Small intestine (tissue), 16 donors: ENCODE measurements around the gene GAMT. TPM values are rescaled to one million over a fixed set of nuclear protein-coding genes. Genes with fewer than 3 reads are reported as not detected.

Source experiments
- DNase-seq, 2 donors: peaks; one replicate each; pipeline versions ENCODE4 v3.0.0 to v3.0.0-alpha.2; 2013
- FAIRE-seq: peaks from 2 replicates; lab custom pipeline; 2012; peaks lifted over from hg19 to GRCh38; lab: Jason Lieb, UNC
- H3K27ac ChIP-seq, 3 donors: one replicate each; pipeline ENCODE4 v1.5.1; 2013; ENCODE audit warnings: low read length in 2 of 3, mild to moderate bottlenecking in 2 of 3, control low read depth in 1 of 3, inconsistent platforms in 1 of 3, low read depth in 1 of 3, moderate library complexity in 1 of 3
- H3K27me3 ChIP-seq, 3 donors: one replicate each; pipeline ENCODE4 v1.6.1; 2013; ENCODE audit warnings: low read length in 3 of 3, inconsistent platforms in 1 of 3; ENCODE audit not compliant: control insufficient read depth in 3 of 3, insufficient read depth in 3 of 3
- H3K36me3 ChIP-seq, 3 donors: one replicate each; pipeline ENCODE4 v1.6.1; 2013; ENCODE audit warnings: low read length in 3 of 3, inconsistent platforms in 1 of 3, low read depth in 1 of 3, mild to moderate bottlenecking in 1 of 3, moderate library complexity in 1 of 3; ENCODE audit not compliant: control insufficient read depth in 3 of 3, insufficient read depth in 2 of 3
- H3K4me1 ChIP-seq, 3 donors: one replicate each; pipeline ENCODE4 v1.6.1; 2013; ENCODE audit warnings: low read length in 2 of 3, inconsistent platforms in 1 of 3, low read depth in 1 of 3, mild to moderate bottlenecking in 1 of 3, moderate library complexity in 1 of 3; ENCODE audit not compliant: control insufficient read depth in 3 of 3, insufficient read depth in 2 of 3
- H3K4me3 ChIP-seq, 3 donors: one replicate each; pipeline ENCODE4 v1.5.1; 2013; ENCODE audit warnings: low read length in 3 of 3, control low read depth in 1 of 3, inconsistent platforms in 1 of 3, low read depth in 1 of 3, mild to moderate bottlenecking in 1 of 3, moderate library complexity in 1 of 3
- H3K9me3 ChIP-seq, 2 donors: one replicate each; pipeline ENCODE4 v1.6.1; 2013; ENCODE audit warnings: low read depth in 1 of 2, low read length in 1 of 2; ENCODE audit not compliant: control insufficient read depth in 2 of 2, insufficient read depth in 1 of 2
- WGBS, 3 donors: extraction: QIAGEN DNeasy Blood & Tissue Kit; methylation state at CpG; one replicate each; pipeline ENCODE4 v1.1.7; 2013; 5-methylcytosine and 5-hydroxymethylcytosine counted together
- long read RNA-seq, 10 donors: transcript quantifications; one replicate each; lab custom pipeline, GENCODE V29; 2026
- polyA plus RNA-seq, 4 donors: library from polyadenylated mRNA; stranded (reverse) in 3 of 4; unstranded in 1 of 4; fragments of 200-250 nt in 3 of 4; fragments of 120-200 nt in 1 of 4; gene quantifications; one replicate each; pipeline versions ENCODE4 v1.2.1 to v1.2.3, GENCODE V29; 2013
- donor health status: healthy with polysubstance abuse.
- donor health status: control.
- donor health status: control.
- donor health status: Bipolar disorder and iron deficiency.
- donor health status: healthy.

The GAMT gene
- 10 to 100 TPM in 1 of 4 donors, 1 to 10 TPM in 3; 1.1 to 25.7 (median 4.3) TPM for polyA plus RNA-seq
- long read RNA-seq, donor 1 = 0 reads
- long read RNA-seq, donor 2, partial matches to known transcripts = 602 of 693 reads
- long read RNA-seq, donor 2, other reads (novel, unspliced or antisense) = 89 of 693 reads
- long read RNA-seq, donor 3, transcript GAMT-201 (6 exons, 1,121 nt) = major isoform, 5 of 974 reads
- long read RNA-seq, donor 3, partial matches to known transcripts = 650 of 974 reads
- long read RNA-seq, donor 3, other reads (novel, unspliced or antisense) = 319 of 974 reads
- long read RNA-seq, donor 4, partial matches to known transcripts = 8 of 27 reads
- long read RNA-seq, donor 4, other reads (novel, unspliced or antisense) = 19 of 27 reads
- long read RNA-seq, donor 5, transcript GAMT-201 (6 exons, 1,121 nt) = major isoform, 5 of 504 reads
- long read RNA-seq, donor 5, partial matches to known transcripts = 310 of 504 reads
- long read RNA-seq, donor 5, other reads (novel, unspliced or antisense) = 189 of 504 reads
- long read RNA-seq, donor 6, partial matches to known transcripts = 1,016 of 1,139 reads
- long read RNA-seq, donor 6, other reads (novel, unspliced or antisense) = 119 of 1,139 reads
- long read RNA-seq, donor 7, transcript GAMT-201 (6 exons, 1,121 nt) = major isoform, 52 of 52 reads
- long read RNA-seq, donor 7, partial matches to known transcripts = 0 of 52 reads
- long read RNA-seq, donor 7, other reads (novel, unspliced or antisense) = 0 of 52 reads
- long read RNA-seq, donor 8, transcript GAMT-201 (6 exons, 1,121 nt) = major isoform, 13 of 15 reads
- long read RNA-seq, donor 8, partial matches to known transcripts = 0 of 15 reads
- long read RNA-seq, donor 8, other reads (novel, unspliced or antisense) = 0 of 15 reads
- long read RNA-seq, donor 9, partial matches to known transcripts = 0 of 2 reads
- long read RNA-seq, donor 9, other reads (novel, unspliced or antisense) = 0 of 2 reads
- long read RNA-seq, donor 10, transcript GAMT-201 (6 exons, 1,121 nt) = major isoform, 6 of 1,416 reads
- long read RNA-seq, donor 10, partial matches to known transcripts = 1,179 of 1,416 reads
- long read RNA-seq, donor 10, other reads (novel, unspliced or antisense) = 229 of 1,416 reads

GRCh38 chr19:1401138-1401888 is at the start of gene GAMT:
TSS of gene GAMT (minus strand) at chr19:1401542. CDS start at chr19:1401476, 66 bp downstream.
- Histone ChIP-seq H3K9me3 (no peaks in the 10 kb centered on the region), H3K36me3 (peaks cover 0 to 20% (median 0%) of the 10 kb centered on the region in 3 donors), H3K4me1 (peaks cover 3 to 16% (median 3%) of the 10 kb centered on the region in 3 donors), H3K27me3 (peaks cover 0 to 3% (median 0%) of the 10 kb centered on the region in 3 donors), H3K4me3 (peak within 1 kb of the TSS; percentile 39 to 58 (median 52)), H3K27ac (no peak within 1 kb of the TSS)
- WGBS, 3 donors = 1% methylated on average over 48 to 87 of the region's 87 CpGs
- DNase-seq (peak in 1 of 2 donors; percentile 65), FAIRE-seq (no peak)

GRCh38 chr19:1449467-1450442 is 48.4 kb upstream of the GAMT start, which contains the start of gene APC2:
TSS of gene APC2 (plus strand) at chr19:1450121. CDS start at chr19:1453002, 2,881 bp downstream.
- no peaks in the 10 kb centered on the region for H3K36me3 ChIP-seq
- peaks cover 0 to 12% (median 2%) of the 10 kb centered on the region in 3 donors for H3K4me1 ChIP-seq
- DNase-seq (no peak), FAIRE-seq (no peak)
- H3K27ac ChIP-seq = no peak within 1 kb of the TSS
- H3K4me3 ChIP-seq = no peak within 1 kb of the TSS
- WGBS, 3 donors = 2 to 5% (median 4%) methylated on average over 44 to 74 of the region's 74 CpGs
- peaks cover 22 to 92% (median 54%) of the 10 kb centered on the region in 3 donors for H3K27me3 ChIP-seq
- no peaks in the 10 kb centered on the region for H3K9me3 ChIP-seq

GRCh38 chr19:1447944-1448343 is 46.6 kb upstream of the GAMT start:
- no peak overlapping the region for H3K27ac ChIP-seq
- H3K27me3 ChIP-seq = peaks cover 22 to 75% (median 49%) of the 10 kb centered on the region in 3 donors
- FAIRE-seq (no peak), DNase-seq (no peak)
- H3K4me1 ChIP-seq = peaks cover 0 to 21% (median 2%) of the 10 kb centered on the region in 3 donors
- H3K9me3 ChIP-seq = no peaks in the 10 kb centered on the region
- whole genome bisulfite sequencing, 3 donors = 66 to 80% (median 77%) methylated on average over 9 of the region's 9 CpGs
- peaks cover 0 to 6% (median 0%) of the 10 kb centered on the region in 3 donors for H3K36me3 ChIP-seq
- no peak overlapping the region for H3K4me3 ChIP-seq

GRCh38 chr19:1447504-1447903 is 46.2 kb upstream of the GAMT start:
- H3K4me3 ChIP-seq = no peak overlapping the region
- peaks cover 0 to 10% (median under 1%) of the 10 kb centered on the region in 3 donors for H3K36me3 ChIP-seq
- H3K4me1 ChIP-seq = peaks cover 0 to 21% (median 2%) of the 10 kb centered on the region in 3 donors
- H3K27ac ChIP-seq = no peak overlapping the region
- FAIRE-seq (no peak), DNase-seq (no peak)
- WGBS, 3 donors = 10 to 23% (median 19%) methylated on average over 4 of the region's 4 CpGs
- H3K9me3 ChIP-seq = no peaks in the 10 kb centered on the region
- H3K27me3 ChIP-seq = peaks cover 18 to 70% (median 49%) of the 10 kb centered on the region in 3 donors

- WGBS, 3 donors = 1 to 4% (median 3%) methylated on average over 40 to 63 of the region's 63 CpGs
- Histone ChIP-seq H3K9me3 (no peaks in the 10 kb centered on the region), H3K27ac (no peak overlapping the region), H3K36me3 (peaks cover 0 to 15% (median 5%) of the 10 kb centered on the region in 3 donors), H3K4me1 (peaks cover 0 to 21% (median 2%) of the 10 kb centered on the region in 3 donors), H3K4me3 (no peak overlapping the region), H3K27me3 (peaks cover 14 to 64% (median 43%) of the 10 kb centered on the region in 3 donors)
- no peak for DNase-seq
- FAIRE-seq = no peak
These were observed 45.6 kb upstream of the GAMT start for GRCh38 chr19:1446713-1447481.

- Histone ChIP-seq H3K27ac (no peak overlapping the region), H3K4me3 (peak overlapping the region; percentile 12 to 39 (median 19)), H3K9me3 (no peaks in the 10 kb centered on the region), H3K27me3 (peaks cover 7 to 56% (median 40%) of the 10 kb centered on the region in 3 donors), H3K4me1 (peaks cover 0 to 21% (median 2%) of the 10 kb centered on the region in 3 donors), H3K36me3 (peaks cover 0 to 23% (median 6%) of the 10 kb centered on the region in 3 donors)
- no peak for FAIRE-seq
- DNase-seq = no peak
- 2 to 3% (median 3%) methylated on average over 37 to 99 of the region's 99 CpGs for WGBS, 3 donors
These were observed 44.8 kb upstream of the GAMT start for GRCh38 chr19:1445932-1446712.
